Measurements from ENCODE around the gene MATCAP1. TPM values are rescaled to one million over a fixed set of nuclear protein-coding genes. Genes with fewer than 3 reads are reported as not detected.
A peak's percentile ranks its signal among the peaks of the same experiment; 100 is the strongest.

Gene MATCAP1
- total and polyA plus RNA-seq, 2 of the 13 experiments (the other 11 are each of a cell fraction or from before 2014, with no cell fraction given): 11.2 to 24.5 TPM

DNA sequence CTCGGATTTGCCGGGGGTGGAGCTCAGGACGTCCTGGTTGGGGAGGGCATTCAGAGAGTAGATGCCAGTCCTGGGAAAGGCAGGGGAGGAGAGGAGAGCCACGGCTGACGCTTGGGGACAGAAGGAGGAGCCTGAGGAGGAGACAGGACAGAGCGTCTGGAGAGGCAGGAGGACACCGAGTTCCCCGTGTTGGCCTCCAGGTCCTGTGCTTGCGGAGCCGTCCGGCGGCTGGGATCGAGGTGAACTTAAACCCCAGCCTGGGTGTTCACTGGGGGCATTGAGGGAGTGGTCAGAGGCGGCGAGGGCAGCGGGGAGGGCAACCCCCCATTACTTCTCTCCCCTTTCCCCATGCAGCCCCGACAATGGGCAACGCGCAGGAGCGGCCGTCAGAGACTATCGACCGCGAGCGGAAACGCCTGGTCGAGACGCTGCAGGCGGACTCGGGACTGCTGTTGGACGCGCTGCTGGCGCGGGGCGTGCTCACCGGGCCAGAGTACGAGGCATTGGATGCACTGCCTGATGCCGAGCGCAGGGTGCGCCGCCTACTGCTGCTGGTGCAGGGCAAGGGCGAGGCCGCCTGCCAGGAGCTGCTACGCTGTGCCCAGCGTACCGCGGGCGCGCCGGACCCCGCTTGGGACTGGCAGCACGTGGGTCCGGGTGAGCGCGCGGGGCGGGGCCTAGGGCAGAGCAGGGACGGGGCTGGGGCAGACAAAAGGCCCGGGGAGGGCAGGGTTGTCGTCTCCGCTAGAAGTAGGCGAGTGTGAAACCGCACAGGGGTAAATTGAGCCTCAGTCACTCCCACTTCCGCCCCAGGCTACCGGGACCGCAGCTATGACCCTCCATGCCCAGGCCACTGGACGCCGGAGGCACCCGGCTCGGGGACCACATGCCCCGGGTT is 9.7 kb downstream of the MATCAP1 start (continued):
- TF ChIP-seq, protein P1, sequence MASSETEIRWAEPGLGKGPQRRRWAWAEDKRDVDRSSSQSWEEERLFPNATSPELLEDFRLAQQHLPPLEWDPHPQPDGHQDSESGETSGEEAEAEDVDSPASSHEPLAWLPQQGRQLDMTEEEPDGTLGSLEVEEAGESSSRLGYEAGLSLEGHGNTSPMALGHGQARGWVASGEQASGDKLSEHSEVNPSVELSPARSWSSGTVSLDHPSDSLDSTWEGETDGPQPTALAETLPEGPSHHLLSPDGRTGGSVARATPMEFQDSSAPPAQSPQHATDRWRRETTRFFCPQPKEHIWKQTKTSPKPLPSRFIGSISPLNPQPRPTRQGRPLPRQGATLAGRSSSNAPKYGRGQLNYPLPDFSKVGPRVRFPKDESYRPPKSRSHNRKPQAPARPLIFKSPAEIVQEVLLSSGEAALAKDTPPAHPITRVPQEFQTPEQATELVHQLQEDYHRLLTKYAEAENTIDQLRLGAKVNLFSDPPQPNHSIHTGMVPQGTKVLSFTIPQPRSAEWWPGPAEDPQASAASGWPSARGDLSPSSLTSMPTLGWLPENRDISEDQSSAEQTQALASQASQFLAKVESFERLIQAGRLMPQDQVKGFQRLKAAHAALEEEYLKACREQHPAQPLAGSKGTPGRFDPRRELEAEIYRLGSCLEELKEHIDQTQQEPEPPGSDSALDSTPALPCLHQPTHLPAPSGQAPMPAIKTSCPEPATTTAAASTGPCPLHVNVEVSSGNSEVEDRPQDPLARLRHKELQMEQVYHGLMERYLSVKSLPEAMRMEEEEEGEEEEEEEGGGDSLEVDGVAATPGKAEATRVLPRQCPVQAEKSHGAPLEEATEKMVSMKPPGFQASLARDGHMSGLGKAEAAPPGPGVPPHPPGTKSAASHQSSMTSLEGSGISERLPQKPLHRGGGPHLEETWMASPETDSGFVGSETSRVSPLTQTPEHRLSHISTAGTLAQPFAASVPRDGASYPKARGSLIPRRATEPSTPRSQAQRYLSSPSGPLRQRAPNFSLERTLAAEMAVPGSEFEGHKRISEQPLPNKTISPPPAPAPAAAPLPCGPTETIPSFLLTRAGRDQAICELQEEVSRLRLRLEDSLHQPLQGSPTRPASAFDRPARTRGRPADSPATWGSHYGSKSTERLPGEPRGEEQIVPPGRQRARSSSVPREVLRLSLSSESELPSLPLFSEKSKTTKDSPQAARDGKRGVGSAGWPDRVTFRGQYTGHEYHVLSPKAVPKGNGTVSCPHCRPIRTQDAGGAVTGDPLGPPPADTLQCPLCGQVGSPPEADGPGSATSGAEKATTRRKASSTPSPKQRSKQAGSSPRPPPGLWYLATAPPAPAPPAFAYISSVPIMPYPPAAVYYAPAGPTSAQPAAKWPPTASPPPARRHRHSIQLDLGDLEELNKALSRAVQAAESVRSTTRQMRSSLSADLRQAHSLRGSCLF (CRISPR knock-in tag; IDR thresholded peaks at IDR 0.05; ENCODE audit: borderline replicate concordance): no peak
- TF ChIP-seq, protein P2, sequence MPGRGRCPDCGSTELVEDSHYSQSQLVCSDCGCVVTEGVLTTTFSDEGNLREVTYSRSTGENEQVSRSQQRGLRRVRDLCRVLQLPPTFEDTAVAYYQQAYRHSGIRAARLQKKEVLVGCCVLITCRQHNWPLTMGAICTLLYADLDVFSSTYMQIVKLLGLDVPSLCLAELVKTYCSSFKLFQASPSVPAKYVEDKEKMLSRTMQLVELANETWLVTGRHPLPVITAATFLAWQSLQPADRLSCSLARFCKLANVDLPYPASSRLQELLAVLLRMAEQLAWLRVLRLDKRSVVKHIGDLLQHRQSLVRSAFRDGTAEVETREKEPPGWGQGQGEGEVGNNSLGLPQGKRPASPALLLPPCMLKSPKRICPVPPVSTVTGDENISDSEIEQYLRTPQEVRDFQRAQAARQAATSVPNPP (CRISPR knock-in tag; IDR thresholded peaks at IDR 0.05): peak; percentile 74; the same call in 1 of the 2 replicates
- TF ChIP-seq GABPB1 (CRISPR knock-in tag; IDR thresholded peaks at IDR 0.05): peak; percentile 91
- TF ChIP-seq CBX2 (IDR thresholded peaks at IDR 0.05; ENCODE audit: low read depth, low read length): no peak
- TF ChIP-seq CBX2 (CRISPR knock-in tag; IDR thresholded peaks at IDR 0.05; ENCODE audit: low read depth): peak; percentile 97
- TF ChIP-seq, protein P3, sequence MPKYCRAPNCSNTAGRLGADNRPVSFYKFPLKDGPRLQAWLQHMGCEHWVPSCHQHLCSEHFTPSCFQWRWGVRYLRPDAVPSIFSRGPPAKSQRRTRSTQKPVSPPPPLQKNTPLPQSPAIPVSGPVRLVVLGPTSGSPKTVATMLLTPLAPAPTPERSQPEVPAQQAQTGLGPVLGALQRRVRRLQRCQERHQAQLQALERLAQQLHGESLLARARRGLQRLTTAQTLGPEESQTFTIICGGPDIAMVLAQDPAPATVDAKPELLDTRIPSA (CRISPR knock-in tag; IDR thresholded peaks at IDR 0.05; ENCODE audit: borderline replicate concordance): no peak
- peak; percentile 84; the same call in 1 of the 2 replicates for TF ChIP-seq ZNF230 (CRISPR knock-in tag; IDR thresholded peaks at IDR 0.05)
- TF ChIP-seq GATAD1 (CRISPR knock-in tag; IDR thresholded peaks at IDR 0.05): peak; percentile 68
- peak; percentile 45; the same call in 1 of the 2 replicates for TF ChIP-seq CCDC6 (CRISPR knock-in tag; IDR thresholded peaks at IDR 0.05)
- TF ChIP-seq ZNF350 (CRISPR knock-in tag; IDR thresholded peaks at IDR 0.05; ENCODE audit: borderline replicate concordance, low read depth): peak; percentile 96
- no peak for TF ChIP-seq FIP1L1 (IDR thresholded peaks at IDR 0.05; ENCODE audit: borderline replicate concordance, insufficient read depth, low read depth, low read length)
- TF ChIP-seq, protein P4, sequence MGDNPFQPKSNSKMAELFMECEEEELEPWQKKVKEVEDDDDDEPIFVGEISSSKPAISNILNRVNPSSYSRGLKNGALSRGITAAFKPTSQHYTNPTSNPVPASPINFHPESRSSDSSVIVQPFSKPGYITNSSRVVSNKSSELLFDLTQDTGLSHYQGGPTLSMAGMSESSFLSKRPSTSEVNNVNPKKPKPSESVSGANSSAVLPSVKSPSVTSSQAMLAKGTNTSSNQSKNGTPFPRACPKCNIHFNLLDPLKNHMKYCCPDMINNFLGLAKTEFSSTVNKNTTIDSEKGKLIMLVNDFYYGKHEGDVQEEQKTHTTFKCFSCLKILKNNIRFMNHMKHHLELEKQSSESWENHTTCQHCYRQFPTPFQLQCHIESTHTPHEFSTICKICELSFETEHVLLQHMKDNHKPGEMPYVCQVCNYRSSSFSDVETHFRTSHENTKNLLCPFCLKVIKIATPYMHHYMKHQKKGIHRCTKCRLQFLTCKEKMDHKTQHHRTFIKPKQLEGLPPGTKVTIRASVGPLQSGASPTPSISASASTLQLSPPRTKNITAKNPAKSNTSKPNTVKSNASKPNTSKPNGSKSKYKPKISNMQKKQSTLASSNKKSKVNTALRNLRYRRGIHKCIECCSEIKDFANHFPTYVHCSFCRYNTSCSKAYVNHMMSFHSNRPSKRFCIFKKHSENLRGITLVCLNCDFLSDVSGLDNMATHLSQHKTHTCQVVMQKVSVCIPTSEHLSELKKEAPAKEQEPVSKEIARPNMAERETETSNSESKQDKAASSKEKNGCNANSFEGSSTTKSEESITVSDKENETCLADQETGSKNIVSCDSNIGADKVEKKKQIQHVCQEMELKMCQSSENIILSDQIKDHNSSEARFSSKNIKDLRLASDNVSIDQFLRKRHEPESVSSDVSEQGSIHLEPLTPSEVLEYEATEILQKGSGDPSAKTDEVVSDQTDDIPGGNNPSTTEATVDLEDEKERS (CRISPR knock-in tag; IDR thresholded peaks at IDR 0.05): peak; percentile 92

Measured in HepG2 (cell line).